Skeletal muscle cell (primary cell): ENCODE results near the gene RIMBP2.

Experiments
- DNase-seq: peaks from one replicate; pipeline ENCODE4 v3.0.0-alpha.2; 2010; ENCODE audit warnings: low read depth
- H3K4me3 ChIP-seq: 2 replicates; pipeline ENCODE4 v1.5.1; 2011; ENCODE audit warnings: low read depth, mild to moderate bottlenecking, control low read depth, low read length, moderate library complexity

RIMBP2 gene

GRCh38 chr12:130394906-130395305 lies 321.2 kb downstream of the RIMBP2 start:
- DNase-seq = no peak
- H3K4me3 ChIP-seq = no peak overlapping the region

GRCh38 chr12:130391186-130391585 lies 324.9 kb downstream of the RIMBP2 start:
- DNase-seq = no peak

GRCh38 chr12:130385193-130385592 lies 330.9 kb downstream of the RIMBP2 start:
- no peak overlapping the region for H3K4me3 ChIP-seq
- no peak for DNase-seq

More at GRCh38 chr12:130391186-130391585, 324.9 kb downstream of the RIMBP2 start:
- H3K4me3 ChIP-seq = no peak overlapping the region

- no peak overlapping the region for H3K4me3 ChIP-seq
- no peak for DNase-seq
Measured at GRCh38 chr12:130384234-130384633, 331.9 kb downstream of the RIMBP2 start.

- DNase-seq = no peak
- no peak overlapping the region for H3K4me3 ChIP-seq
Measured at GRCh38 chr12:130382818-130383217, 333.3 kb downstream of the RIMBP2 start.

GRCh38 chr12:130375296-130376287 lies 340.5 kb downstream of the RIMBP2 start:
- DNase-seq = no peak
- no peak overlapping the region for H3K4me3 ChIP-seq

GRCh38 chr12:130374083-130374482 lies 342.0 kb downstream of the RIMBP2 start:
- DNase-seq = no peak
- no peak overlapping the region for H3K4me3 ChIP-seq

GRCh38 chr12:130372936-130373335 lies 343.2 kb downstream of the RIMBP2 start:
- no peak for DNase-seq

GRCh38 chr12:130371296-130371695 lies 344.8 kb downstream of the RIMBP2 start:
- no peak overlapping the region for H3K4me3 ChIP-seq
- DNase-seq = no peak

More at GRCh38 chr12:130372936-130373335, 343.2 kb downstream of the RIMBP2 start:
- H3K4me3 ChIP-seq = no peak overlapping the region

GRCh38 chr12:130369816-130370215 lies 346.3 kb downstream of the RIMBP2 start:
- no peak overlapping the region for H3K4me3 ChIP-seq
- DNase-seq = no peak

- DNase-seq = no peak
- H3K4me3 ChIP-seq = no peak overlapping the region
Measured at GRCh38 chr12:130367523-130367922, 348.6 kb downstream of the RIMBP2 start.

- DNase-seq = no peak
- H3K4me3 ChIP-seq = no peak overlapping the region
Measured at GRCh38 chr12:130367003-130367402, 349.1 kb downstream of the RIMBP2 start.

- no peak for DNase-seq
- no peak overlapping the region for H3K4me3 ChIP-seq
Measured at GRCh38 chr12:130366159-130366558, 349.9 kb downstream of the RIMBP2 start.

GRCh38 chr12:130364578-130364977 lies 351.5 kb downstream of the RIMBP2 start:
- H3K4me3 ChIP-seq = no peak overlapping the region
- DNase-seq = no peak

- no peak for DNase-seq
- no peak overlapping the region for H3K4me3 ChIP-seq
Measured at GRCh38 chr12:130362060-130362459, 354.0 kb downstream of the RIMBP2 start.

- no peak overlapping the region for H3K4me3 ChIP-seq
- DNase-seq = no peak
Measured at GRCh38 chr12:130357729-130358330, 358.3 kb downstream of the RIMBP2 start.

- H3K4me3 ChIP-seq = no peak overlapping the region
Measured at GRCh38 chr12:130357241-130357640, 358.9 kb downstream of the RIMBP2 start.

GRCh38 chr12:130356222-130356621 lies 359.9 kb downstream of the RIMBP2 start:
- no peak for DNase-seq
- H3K4me3 ChIP-seq = no peak overlapping the region

More at GRCh38 chr12:130357241-130357640, 358.9 kb downstream of the RIMBP2 start:
- no peak for DNase-seq

GRCh38 chr12:130354407-130354806 lies 361.7 kb downstream of the RIMBP2 start:
- no peak overlapping the region for H3K4me3 ChIP-seq
- DNase-seq = no peak

GRCh38 chr12:130353081-130353480 lies 363.0 kb downstream of the RIMBP2 start:
- DNase-seq = no peak
- no peak overlapping the region for H3K4me3 ChIP-seq
